ENCODE measurements around the gene ABCB11.

- TF ChIP-seq, protein P1, sequence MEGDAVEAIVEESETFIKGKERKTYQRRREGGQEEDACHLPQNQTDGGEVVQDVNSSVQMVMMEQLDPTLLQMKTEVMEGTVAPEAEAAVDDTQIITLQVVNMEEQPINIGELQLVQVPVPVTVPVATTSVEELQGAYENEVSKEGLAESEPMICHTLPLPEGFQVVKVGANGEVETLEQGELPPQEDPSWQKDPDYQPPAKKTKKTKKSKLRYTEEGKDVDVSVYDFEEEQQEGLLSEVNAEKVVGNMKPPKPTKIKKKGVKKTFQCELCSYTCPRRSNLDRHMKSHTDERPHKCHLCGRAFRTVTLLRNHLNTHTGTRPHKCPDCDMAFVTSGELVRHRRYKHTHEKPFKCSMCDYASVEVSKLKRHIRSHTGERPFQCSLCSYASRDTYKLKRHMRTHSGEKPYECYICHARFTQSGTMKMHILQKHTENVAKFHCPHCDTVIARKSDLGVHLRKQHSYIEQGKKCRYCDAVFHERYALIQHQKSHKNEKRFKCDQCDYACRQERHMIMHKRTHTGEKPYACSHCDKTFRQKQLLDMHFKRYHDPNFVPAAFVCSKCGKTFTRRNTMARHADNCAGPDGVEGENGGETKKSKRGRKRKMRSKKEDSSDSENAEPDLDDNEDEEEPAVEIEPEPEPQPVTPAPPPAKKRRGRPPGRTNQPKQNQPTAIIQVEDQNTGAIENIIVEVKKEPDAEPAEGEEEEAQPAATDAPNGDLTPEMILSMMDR (IDR thresholded peaks at IDR 0.05; ENCODE audit: low read length), result no peak
- TF ChIP-seq EZH2phosphoT487 (IDR thresholded peaks at IDR 0.05; ENCODE audit: low read length) (no peak), EZH2 (optimal IDR thresholded peaks at IDR 0.05; ENCODE audit: low read depth, low read length) (no peak)
These were observed 102.9 kb downstream of the ABCB11 start for GRCh38 chr2:168928113-168928831.
